ENCODE measurements around the gene MB. TPM values are rescaled to one million over a fixed set of nuclear protein-coding genes. Genes with fewer than 3 reads are reported as not detected.

The MB gene
- total RNA-seq, 1 experiment from 2014 or later: not detected

- intact Hi-C loops (cut with micrococcal nuclease; ENCODE audit: unreplicated experiment): no loop called here
- H3K36me3 Mint-ChIP-seq (ENCODE audit: insufficient read depth, unreplicated experiment): peaks cover 8% of the 10 kb centered on the region
Measured at GRCh38 chr22:35558719-35559118, 58.4 kb downstream of the MB start.

DNA sequence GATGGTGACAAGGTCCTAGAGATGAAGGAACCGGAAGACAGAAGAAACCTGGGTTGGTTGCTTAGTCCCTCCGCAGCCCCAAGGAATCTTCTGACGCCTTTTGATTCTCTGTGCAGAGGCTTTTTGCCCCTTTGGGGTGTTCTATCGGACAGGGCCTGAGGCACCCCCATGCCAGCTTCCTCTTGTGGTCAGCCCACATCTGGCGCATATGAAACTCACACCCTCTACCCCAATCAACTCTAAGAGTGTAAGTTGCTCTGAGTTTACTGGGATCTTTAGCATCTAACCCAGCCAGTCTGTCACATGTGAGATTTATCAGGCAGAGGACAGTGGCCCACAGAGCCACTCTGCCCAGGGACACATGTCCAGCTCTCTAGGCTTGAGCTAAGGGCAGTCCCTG is 59.1 kb downstream of the MB start:
- no peak for DNase-seq
- Mint-ChIP-seq H3K27me3 (ENCODE audit: unreplicated experiment) (peaks cover 93% of the 10 kb centered on the region), H3K4me1 (ENCODE audit: low read depth, unreplicated experiment) (peaks cover 18% of the 10 kb centered on the region), H3K36me3 (ENCODE audit: insufficient read depth, unreplicated experiment) (peaks cover 12% of the 10 kb centered on the region), H3K4me3 (ENCODE audit: low read depth, unreplicated experiment) (no peak overlapping the region), H3K27ac (ENCODE audit: unreplicated experiment) (no peak overlapping the region), H3K9me3 (ENCODE audit: low read depth, unreplicated experiment) (no peaks in the 10 kb centered on the region)
- no peak for TF ChIP-seq CTCF (IDR thresholded peaks at IDR 0.05; ENCODE audit: unreplicated experiment)
- no TSS peak for BruUV-seq (replicated peaks)
- intact Hi-C loops (cut with micrococcal nuclease; ENCODE audit: unreplicated experiment): no loop called here
- CTCF ChIA-PET: no interaction called here

More at GRCh38 chr22:35558719-35559118, 58.4 kb downstream of the MB start:
- H3K27ac Mint-ChIP-seq (ENCODE audit: unreplicated experiment): no peak overlapping the region
- no peaks in the 10 kb centered on the region for H3K9me3 Mint-ChIP-seq (ENCODE audit: low read depth, unreplicated experiment)
- CTCF ChIA-PET: no interaction called here
- H3K27me3 Mint-ChIP-seq (ENCODE audit: unreplicated experiment): peaks cover 93% of the 10 kb centered on the region
- no peak for DNase-seq
- no TSS peak for BruUV-seq (replicated peaks)
- H3K4me3 Mint-ChIP-seq (ENCODE audit: low read depth, unreplicated experiment): no peak overlapping the region
- no peak for TF ChIP-seq CTCF (IDR thresholded peaks at IDR 0.05; ENCODE audit: unreplicated experiment)
- H3K4me1 Mint-ChIP-seq (ENCODE audit: low read depth, unreplicated experiment): peaks cover 22% of the 10 kb centered on the region

Other genes with a start within 250 kb of the MB start
- gene HMOX1, start 236.2 kb downstream of the MB start, total RNA-seq (2022): 0.73 and 0.85 TPM in 2 replicates
- 88.4 and 93.0 TPM in 2 replicates for gene MCM5, start 217.2 kb downstream of the MB start, total RNA-seq (2022)
- gene RASD2, start 76.5 kb downstream of the MB start, total RNA-seq (2022): 0.10 and 0.14 TPM in 2 replicates
- 24.0 and 39.9 TPM in 2 replicates for gene APOL6, start 31.1 kb upstream of the MB start, total RNA-seq (2022)
- not detected in 2 replicates for gene APOL5, start 100.5 kb upstream of the MB start, total RNA-seq (2022)

Measured in Calu3 (cell line).